Calu3 (cell line): ENCODE measurements around the gene GRK5. TPM values are rescaled to one million over a fixed set of nuclear protein-coding genes. Genes with fewer than 3 reads are reported as not detected.

Experiments used
- BruUV-seq: library from RNA; stranded (reverse); fragments of 400-500 nt; replicated peaks from 2 replicates; lab custom pipeline; 2021; lab: Mats Ljungman, UMichigan
- CTCF ChIA-PET: fragments of 300-600 bp; sonication (Branson Sonifier 250); formaldehyde crosslinking; loops from one replicate; lab custom pipeline; 2022; ENCODE audit warnings: antibody characterized with exemption; lab: Charles Lee
- DNase-seq: peaks from one replicate; pipeline ENCODE4 v3.0.0; 2022
- H3K27ac Mint-ChIP-seq: one replicate; pipeline ENCODE4 v1.8.0; 2022; ENCODE audit warnings: mixed read lengths; ENCODE audit not compliant: unreplicated experiment
- H3K27me3 Mint-ChIP-seq: one replicate; pipeline ENCODE4 v1.8.0; 2022; ENCODE audit warnings: mixed read lengths; ENCODE audit not compliant: unreplicated experiment
- H3K36me3 Mint-ChIP-seq: one replicate; pipeline ENCODE4 v1.8.0; 2022; ENCODE audit warnings: mild to moderate bottlenecking, moderate library complexity, mixed read lengths; ENCODE audit not compliant: insufficient read depth, unreplicated experiment
- H3K4me1 Mint-ChIP-seq: one replicate; pipeline ENCODE4 v1.8.0; 2022; ENCODE audit warnings: mild to moderate bottlenecking, low read depth, mixed read lengths; ENCODE audit not compliant: unreplicated experiment
- H3K4me3 Mint-ChIP-seq: one replicate; pipeline ENCODE4 v1.8.0; 2022; ENCODE audit warnings: mild to moderate bottlenecking, low read depth, moderate library complexity, mixed read lengths; ENCODE audit not compliant: unreplicated experiment
- H3K9me3 Mint-ChIP-seq: one replicate; pipeline ENCODE4 v1.8.0; 2022; ENCODE audit warnings: low read depth, mixed read lengths; ENCODE audit not compliant: unreplicated experiment
- intact Hi-C: fragments of 100-400 bp; cut with micrococcal nuclease; formaldehyde crosslinking; loops from one replicate; pipeline ENCODE4 v1.10.0; 2022; ENCODE audit not compliant: unreplicated experiment
- total RNA-seq: library from RNA; stranded (reverse); gene quantifications from 2 replicates; pipeline ENCODE4 v1.2.3, GENCODE V29; 2022
- TF ChIP-seq, protein P1 (sequence below): fragments of 200-600 bp; IDR thresholded peaks from one replicate; pipeline ENCODE4 v1.8.0; 2022; ENCODE audit warnings: antibody characterized with exemption; ENCODE audit not compliant: unreplicated experiment

GRK5 gene
- total RNA-seq, 1 experiment from 2014 or later: 4.4 TPM

DNA sequence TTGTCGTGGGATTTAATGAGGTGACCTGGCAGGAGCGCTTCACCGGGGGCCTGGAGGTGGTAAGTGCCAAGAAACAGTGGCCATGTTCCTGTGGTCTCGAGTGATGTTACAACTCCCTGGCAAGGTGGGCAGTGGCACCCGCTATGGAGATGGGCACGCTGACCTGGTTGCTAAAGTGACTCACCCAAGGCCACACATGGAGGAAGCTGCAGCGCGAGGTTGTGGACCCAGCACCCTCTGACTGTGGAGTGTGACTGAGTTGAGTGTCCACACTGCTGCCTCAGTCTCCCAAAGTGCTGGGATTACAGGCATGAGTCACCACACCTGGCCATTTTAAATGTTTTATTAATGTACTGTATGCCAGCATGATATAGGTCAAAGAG is 261.9 kb downstream of the GRK5 start:
- no peaks in the 10 kb centered on the region for H3K36me3 Mint-ChIP-seq
- intact Hi-C loops: no loop called here

DNA sequence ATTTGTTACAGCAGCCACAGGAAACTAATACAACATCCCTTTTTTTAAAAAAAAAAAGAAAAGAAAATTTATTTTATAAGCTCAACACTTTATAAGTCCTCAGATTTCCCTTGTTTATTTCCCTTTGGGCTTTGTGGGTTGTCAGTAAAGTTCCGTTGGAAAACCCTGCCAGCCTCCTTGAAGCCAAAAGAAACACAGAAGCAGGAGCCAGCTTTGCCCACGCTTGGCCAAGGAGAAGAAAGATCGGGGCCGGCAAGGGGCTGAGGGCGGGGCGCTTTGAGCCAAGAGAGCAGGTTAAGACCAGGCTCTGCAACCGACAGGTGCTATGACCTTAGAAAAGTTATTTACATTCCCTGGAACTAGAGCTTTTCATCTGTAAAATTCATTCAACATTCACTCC is 262.5 kb downstream of the GRK5 start:
- no TSS peak for BruUV-seq
- H3K4me3 Mint-ChIP-seq: no peak overlapping the region
- H3K36me3 Mint-ChIP-seq: no peaks in the 10 kb centered on the region
- peaks cover 7% of the 10 kb centered on the region for H3K27me3 Mint-ChIP-seq
- TF ChIP-seq, protein P1, sequence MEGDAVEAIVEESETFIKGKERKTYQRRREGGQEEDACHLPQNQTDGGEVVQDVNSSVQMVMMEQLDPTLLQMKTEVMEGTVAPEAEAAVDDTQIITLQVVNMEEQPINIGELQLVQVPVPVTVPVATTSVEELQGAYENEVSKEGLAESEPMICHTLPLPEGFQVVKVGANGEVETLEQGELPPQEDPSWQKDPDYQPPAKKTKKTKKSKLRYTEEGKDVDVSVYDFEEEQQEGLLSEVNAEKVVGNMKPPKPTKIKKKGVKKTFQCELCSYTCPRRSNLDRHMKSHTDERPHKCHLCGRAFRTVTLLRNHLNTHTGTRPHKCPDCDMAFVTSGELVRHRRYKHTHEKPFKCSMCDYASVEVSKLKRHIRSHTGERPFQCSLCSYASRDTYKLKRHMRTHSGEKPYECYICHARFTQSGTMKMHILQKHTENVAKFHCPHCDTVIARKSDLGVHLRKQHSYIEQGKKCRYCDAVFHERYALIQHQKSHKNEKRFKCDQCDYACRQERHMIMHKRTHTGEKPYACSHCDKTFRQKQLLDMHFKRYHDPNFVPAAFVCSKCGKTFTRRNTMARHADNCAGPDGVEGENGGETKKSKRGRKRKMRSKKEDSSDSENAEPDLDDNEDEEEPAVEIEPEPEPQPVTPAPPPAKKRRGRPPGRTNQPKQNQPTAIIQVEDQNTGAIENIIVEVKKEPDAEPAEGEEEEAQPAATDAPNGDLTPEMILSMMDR: no peak
- no peaks in the 10 kb centered on the region for H3K9me3 Mint-ChIP-seq
- intact Hi-C loops: no loop called here
- H3K4me1 Mint-ChIP-seq: no peaks in the 10 kb centered on the region
- CTCF ChIA-PET: interaction anchor here (0.6 kb wide), 1 partner anchor 279 kb away, joined by 12 read pairs; no protein-coding TSS in a partner anchor
- H3K27ac Mint-ChIP-seq: no peak overlapping the region
- no peak for DNase-seq

More for the DNA sequence above, 261.9 kb downstream of the GRK5 start:
- H3K9me3 Mint-ChIP-seq: no peaks in the 10 kb centered on the region
- no peak overlapping the region for H3K4me3 Mint-ChIP-seq
- H3K27me3 Mint-ChIP-seq: peaks cover 2% of the 10 kb centered on the region
- no peak for DNase-seq
- no peaks in the 10 kb centered on the region for H3K4me1 Mint-ChIP-seq
- CTCF ChIA-PET: interaction anchor here (0.6 kb wide), 1 partner anchor 279 kb away, joined by 12 read pairs; no protein-coding TSS in a partner anchor
- BruUV-seq: no TSS peak
- no peak overlapping the region for H3K27ac Mint-ChIP-seq
- TF ChIP-seq, protein P1: no peak

DNA sequence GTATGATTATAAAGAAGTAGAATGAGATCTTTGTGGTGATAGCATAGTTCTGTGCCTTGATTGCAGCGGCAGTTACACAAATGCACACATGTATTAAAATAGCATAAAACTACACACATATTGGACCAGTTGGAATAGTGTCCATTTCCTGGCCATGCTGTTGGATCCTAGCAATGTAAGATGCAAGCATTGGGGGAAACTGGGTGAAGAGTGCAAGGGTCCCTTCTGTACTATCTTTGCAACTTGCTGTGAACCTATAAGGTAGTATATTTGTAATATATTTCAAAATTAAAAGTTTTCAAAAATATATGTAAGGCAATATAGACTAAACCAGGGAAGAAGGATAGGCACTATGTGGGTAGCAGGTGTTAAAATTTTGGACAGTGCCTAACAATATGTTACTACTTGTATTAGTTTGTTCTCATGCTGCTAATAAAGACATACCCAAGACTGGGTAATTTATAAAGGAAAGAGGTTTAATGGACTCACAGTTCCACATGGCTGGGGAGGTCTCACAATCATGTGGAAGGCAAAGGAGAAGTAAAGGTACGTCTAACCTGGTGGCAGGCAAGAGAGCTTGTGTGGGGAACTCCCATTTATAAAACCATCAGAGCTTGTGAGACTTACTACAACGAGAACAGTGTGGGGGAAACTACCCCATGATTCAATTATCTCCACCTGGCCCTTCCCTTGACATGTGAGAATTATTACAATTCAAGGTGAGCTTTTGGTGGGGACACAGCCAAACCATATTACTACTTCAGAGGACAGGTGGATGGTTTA is 263.7 kb downstream of the GRK5 start:
- DNase-seq: no peak
- intact Hi-C loops: no loop called here
- no TSS peak for BruUV-seq
- CTCF ChIA-PET: no interaction called here
- TF ChIP-seq, protein P1: no peak
- H3K36me3 Mint-ChIP-seq: no peaks in the 10 kb centered on the region
- H3K4me1 Mint-ChIP-seq: no peaks in the 10 kb centered on the region
- no peak overlapping the region for H3K27ac Mint-ChIP-seq
- no peaks in the 10 kb centered on the region for H3K9me3 Mint-ChIP-seq
- H3K27me3 Mint-ChIP-seq: peaks cover 20% of the 10 kb centered on the region
- no peak overlapping the region for H3K4me3 Mint-ChIP-seq

DNA sequence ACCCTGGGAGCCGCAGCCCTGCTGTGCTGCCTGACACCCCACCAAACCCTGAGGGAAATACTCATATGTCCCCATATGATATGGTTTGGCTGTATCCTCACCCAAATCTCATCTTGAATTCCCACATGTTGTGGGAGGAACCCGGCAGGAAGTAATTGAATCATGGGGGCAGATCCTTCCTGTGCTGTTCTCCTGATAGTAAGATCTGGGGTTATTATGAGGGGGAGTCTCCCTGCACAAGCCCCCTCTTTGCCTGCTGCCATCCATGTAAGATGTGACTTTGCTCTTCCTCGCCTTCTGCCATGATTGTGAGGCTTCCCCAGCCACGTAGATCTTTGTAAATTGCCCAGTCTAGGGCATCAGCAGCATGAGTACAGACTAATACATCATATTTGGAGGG is 266.4 kb downstream of the GRK5 start:
- Mint-ChIP-seq H3K4me3 (no peak overlapping the region), H3K27me3 (peaks cover 47% of the 10 kb centered on the region), H3K27ac (no peak overlapping the region), H3K9me3 (no peaks in the 10 kb centered on the region), H3K4me1 (no peaks in the 10 kb centered on the region), H3K36me3 (no peaks in the 10 kb centered on the region)
- CTCF ChIA-PET: no interaction called here
- TF ChIP-seq, protein P1: no peak
- DNase-seq: no peak
- intact Hi-C loops: no loop called here
- BruUV-seq: no TSS peak
